Endothelial cell of umbilical vein (primary cell): ENCODE data around the gene PPP2R5A.

Experiments used
- EZH2 ChIP-seq: IDR thresholded peaks from 2 replicates; pipeline ENCODE4 v1.6.1; 2012; ENCODE audit warnings: borderline replicate concordance, low read depth, mild to moderate bottlenecking, moderate library complexity, low read length, inconsistent platforms; ENCODE audit not compliant: severe bottlenecking
- MYC ChIP-seq: IDR thresholded peaks from one replicate; pipeline ENCODE4 v1.6.1; 2011; ENCODE audit warnings: mild to moderate bottlenecking, low read depth, low read length
- POLR2A ChIP-seq: IDR thresholded peaks from 2 replicates; pipeline ENCODE4 v1.6.1; 2012; ENCODE audit warnings: low read depth, mild to moderate bottlenecking, control low read depth, low read length
- POLR2AphosphoS5 ChIP-seq: IDR thresholded peaks from 2 replicates; pipeline ENCODE4 v1.6.1; 2012; ENCODE audit warnings: low read depth, mild to moderate bottlenecking, control low read depth, low read length, moderate library complexity; ENCODE audit not compliant: insufficient read depth
- TF ChIP-seq, protein P1 (sequence below), 2 donors: IDR thresholded peaks; 1 replicate in 1 of 2; 2 replicates in 1 of 2; pipeline ENCODE4 v1.5.1; 2011; ENCODE audit warnings: low read length in 2 of 2, mild to moderate bottlenecking in 2 of 2, moderate library complexity in 2 of 2, control low read depth in 1 of 2, inconsistent platforms in 1 of 2, low read depth in 1 of 2; ENCODE audit not compliant: insufficient read depth in 1 of 2; ENCODE audit errors: extremely low read depth in 1 of 2

DNA sequence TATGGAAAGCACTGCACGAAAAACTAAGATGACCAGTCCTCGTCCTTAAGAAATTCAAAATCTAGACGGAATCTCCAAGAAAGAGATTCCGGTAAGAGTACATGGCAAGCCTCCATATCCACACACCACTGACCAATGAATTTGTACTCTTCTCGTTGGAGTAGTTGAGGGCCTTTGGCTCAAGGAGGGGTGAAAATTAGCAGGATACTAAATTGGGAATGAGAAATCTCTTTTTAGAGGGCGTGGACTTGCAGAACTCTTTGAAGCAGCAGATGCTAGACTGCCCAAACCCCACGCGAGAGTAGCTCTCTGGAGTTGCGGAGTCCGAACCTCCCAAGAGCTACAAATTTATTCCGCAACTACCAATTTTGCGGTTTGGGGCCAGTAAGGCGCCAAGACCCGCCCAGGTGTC lies 872 bp upstream of the PPP2R5A start:
- TF ChIP-seq, protein P1, sequence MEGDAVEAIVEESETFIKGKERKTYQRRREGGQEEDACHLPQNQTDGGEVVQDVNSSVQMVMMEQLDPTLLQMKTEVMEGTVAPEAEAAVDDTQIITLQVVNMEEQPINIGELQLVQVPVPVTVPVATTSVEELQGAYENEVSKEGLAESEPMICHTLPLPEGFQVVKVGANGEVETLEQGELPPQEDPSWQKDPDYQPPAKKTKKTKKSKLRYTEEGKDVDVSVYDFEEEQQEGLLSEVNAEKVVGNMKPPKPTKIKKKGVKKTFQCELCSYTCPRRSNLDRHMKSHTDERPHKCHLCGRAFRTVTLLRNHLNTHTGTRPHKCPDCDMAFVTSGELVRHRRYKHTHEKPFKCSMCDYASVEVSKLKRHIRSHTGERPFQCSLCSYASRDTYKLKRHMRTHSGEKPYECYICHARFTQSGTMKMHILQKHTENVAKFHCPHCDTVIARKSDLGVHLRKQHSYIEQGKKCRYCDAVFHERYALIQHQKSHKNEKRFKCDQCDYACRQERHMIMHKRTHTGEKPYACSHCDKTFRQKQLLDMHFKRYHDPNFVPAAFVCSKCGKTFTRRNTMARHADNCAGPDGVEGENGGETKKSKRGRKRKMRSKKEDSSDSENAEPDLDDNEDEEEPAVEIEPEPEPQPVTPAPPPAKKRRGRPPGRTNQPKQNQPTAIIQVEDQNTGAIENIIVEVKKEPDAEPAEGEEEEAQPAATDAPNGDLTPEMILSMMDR (IDR thresholded peaks at IDR 0.05; ENCODE audit: extremely low read depth in 1 of 2, insufficient read depth in 1 of 2, low read depth in 1 of 2, low read length in 2 of 2) = no peak
- TF ChIP-seq MYC = no peak
- no peak for TF ChIP-seq EZH2
- TF ChIP-seq POLR2AphosphoS5 = no peak
- no peak for TF ChIP-seq POLR2A
